Upper lobe of right lung (tissue), 1 donor: ENCODE measurements around the gene PWWP2B. TPM values are rescaled to one million over a fixed set of nuclear protein-coding genes. Genes with fewer than 3 reads are reported as not detected.

Source experiments
- ATAC-seq: fragments of 200-7000 bp; cut with Tn5 transposase; one replicate; pipeline ENCODE4 v1.9.1; 2020; ENCODE audit warnings: mild to moderate bottlenecking, moderate library complexity
- DNase-seq: peaks from one replicate; pipeline ENCODE4 v3.0.0-alpha.2; 2020
- H3K27ac ChIP-seq: fragments of 200-600 bp; one replicate; pipeline ENCODE4 v1.8.0; 2022
- H3K27me3 ChIP-seq: fragments of 200-600 bp; one replicate; pipeline ENCODE4 v1.8.0; 2022; ENCODE audit warnings: mild to moderate bottlenecking
- H3K36me3 ChIP-seq: fragments of 200-600 bp; one replicate; pipeline ENCODE4 v1.8.0; 2022
- H3K4me1 ChIP-seq: fragments of 200-600 bp; one replicate; pipeline ENCODE4 v1.8.0; 2022
- H3K4me3 ChIP-seq: fragments of 200-600 bp; one replicate; pipeline ENCODE4 v1.8.0; 2022; ENCODE audit warnings: mild to moderate bottlenecking
- H3K9me3 ChIP-seq: fragments of 200-600 bp; one replicate; pipeline ENCODE4 v1.8.0; 2022
- intact Hi-C: fragments of 100-400 bp; cut with DNase I; formaldehyde crosslinking; loops from one replicate; pipeline ENCODE4 v1.11.0; 2022
- total RNA-seq: library from RNA; stranded (reverse); fragmentation: NEBNext Ultra II Directional; extraction: Animal tissue kit (Norgen Biotek cat#: 25700); gene quantifications from one replicate; pipeline ENCODE4 v1.2.1, GENCODE V29; 2021
- TF ChIP-seq, protein P1 (sequence below): fragments of 200-600 bp; IDR thresholded peaks from one replicate; pipeline ENCODE4 v1.8.0; 2022; ENCODE audit warnings: antibody characterized with exemption
- donor health status: DM: no; HTN: yes; CAD: no; lungs with severe emphysema.

The PWWP2B gene
- total RNA-seq, 1 donor from 2014 or later, result 26.0 TPM

DNA sequence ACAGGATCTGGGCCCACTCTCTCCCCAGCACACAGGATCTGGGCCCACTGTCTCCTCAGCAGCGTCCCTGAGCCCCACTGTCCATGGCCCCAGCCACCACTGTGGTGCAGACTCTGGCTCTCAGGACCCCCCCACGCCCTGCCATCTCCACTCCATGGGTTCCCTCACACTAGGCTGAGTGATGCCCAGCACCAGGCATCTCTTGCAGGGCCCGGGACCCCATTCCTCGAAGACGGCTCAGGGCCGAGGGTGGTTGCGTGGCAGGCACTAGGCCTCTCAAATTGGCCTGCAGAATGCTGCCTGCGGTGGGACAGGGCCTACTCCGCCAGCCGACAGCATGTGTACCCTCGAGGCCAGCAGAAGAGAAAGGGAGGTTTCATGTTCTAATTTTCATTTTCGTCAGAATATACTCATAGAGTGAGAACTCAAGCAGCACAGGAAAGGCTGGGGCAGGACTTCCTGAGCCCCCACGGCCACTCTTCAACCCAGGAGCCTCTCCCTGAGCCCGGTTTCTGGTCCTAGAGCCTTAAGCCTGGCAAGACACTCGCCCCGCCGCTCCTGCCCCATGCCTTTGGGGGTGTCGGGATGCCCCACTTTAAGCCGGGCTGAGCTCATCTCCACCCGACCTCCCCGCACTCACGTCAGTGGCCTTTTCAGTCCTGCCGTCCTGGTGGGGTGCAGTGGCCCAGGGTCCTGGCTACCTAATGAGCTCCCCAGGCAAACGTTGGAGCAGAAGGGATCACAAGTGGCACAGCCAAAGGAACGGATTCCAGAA, 44.0 kb downstream of the PWWP2B start:
- intact Hi-C loops, result no loop called here
- no peaks in the 10 kb centered on the region for H3K36me3 ChIP-seq
- H3K27me3 ChIP-seq, result no peaks in the 10 kb centered on the region
- no peak overlapping the region for H3K27ac ChIP-seq
- ATAC-seq (no peak), DNase-seq (no peak)
- no peaks in the 10 kb centered on the region for H3K9me3 ChIP-seq
- H3K4me3 ChIP-seq, result no peak overlapping the region
- H3K4me1 ChIP-seq, result peaks cover under 1% of the 10 kb centered on the region
- TF ChIP-seq, protein P1, sequence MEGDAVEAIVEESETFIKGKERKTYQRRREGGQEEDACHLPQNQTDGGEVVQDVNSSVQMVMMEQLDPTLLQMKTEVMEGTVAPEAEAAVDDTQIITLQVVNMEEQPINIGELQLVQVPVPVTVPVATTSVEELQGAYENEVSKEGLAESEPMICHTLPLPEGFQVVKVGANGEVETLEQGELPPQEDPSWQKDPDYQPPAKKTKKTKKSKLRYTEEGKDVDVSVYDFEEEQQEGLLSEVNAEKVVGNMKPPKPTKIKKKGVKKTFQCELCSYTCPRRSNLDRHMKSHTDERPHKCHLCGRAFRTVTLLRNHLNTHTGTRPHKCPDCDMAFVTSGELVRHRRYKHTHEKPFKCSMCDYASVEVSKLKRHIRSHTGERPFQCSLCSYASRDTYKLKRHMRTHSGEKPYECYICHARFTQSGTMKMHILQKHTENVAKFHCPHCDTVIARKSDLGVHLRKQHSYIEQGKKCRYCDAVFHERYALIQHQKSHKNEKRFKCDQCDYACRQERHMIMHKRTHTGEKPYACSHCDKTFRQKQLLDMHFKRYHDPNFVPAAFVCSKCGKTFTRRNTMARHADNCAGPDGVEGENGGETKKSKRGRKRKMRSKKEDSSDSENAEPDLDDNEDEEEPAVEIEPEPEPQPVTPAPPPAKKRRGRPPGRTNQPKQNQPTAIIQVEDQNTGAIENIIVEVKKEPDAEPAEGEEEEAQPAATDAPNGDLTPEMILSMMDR, result no peak

DNA sequence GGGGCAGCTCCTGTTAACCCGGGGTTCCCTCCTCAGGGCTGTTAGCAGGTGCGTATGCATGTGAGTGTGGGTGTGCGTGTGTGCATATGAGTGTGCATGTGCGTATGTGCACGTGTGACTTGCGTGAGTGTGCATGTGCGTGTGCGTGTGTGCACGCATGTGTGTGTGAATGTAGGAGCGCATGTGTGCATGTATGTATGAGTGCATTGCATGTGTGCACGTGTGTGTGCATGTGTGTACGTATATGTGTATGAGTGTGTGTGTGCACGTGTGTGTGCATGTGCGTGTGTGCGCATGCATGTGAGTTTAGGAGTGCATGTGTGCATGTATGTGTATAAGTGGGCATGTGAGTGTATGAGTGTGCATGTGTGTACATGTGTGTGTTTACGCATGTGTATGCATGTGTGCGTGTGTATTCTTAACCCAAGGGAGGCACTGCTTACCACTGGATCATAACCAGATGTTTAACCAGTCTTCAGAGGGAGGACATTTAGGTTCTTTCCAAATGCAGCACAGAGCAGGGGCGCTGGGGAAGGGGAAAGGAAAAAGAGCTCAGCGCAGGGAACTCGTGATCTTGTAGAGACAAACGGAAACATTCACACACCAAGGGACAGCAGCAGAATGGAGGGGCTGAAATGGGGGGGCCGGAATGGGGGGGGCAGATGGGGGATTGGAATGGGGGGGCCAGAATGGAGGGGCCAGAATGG, 45.0 kb downstream of the PWWP2B start:
- no peak overlapping the region for H3K4me3 ChIP-seq
- DNase-seq, result no peak
- H3K27me3 ChIP-seq, result no peaks in the 10 kb centered on the region
- no peaks in the 10 kb centered on the region for H3K9me3 ChIP-seq
- peaks cover 10% of the 10 kb centered on the region for H3K4me1 ChIP-seq
- intact Hi-C loops, result no loop called here
- no peak for ATAC-seq
- no peaks in the 10 kb centered on the region for H3K36me3 ChIP-seq
- TF ChIP-seq, protein P1, result no peak
- H3K27ac ChIP-seq, result no peak overlapping the region

DNA sequence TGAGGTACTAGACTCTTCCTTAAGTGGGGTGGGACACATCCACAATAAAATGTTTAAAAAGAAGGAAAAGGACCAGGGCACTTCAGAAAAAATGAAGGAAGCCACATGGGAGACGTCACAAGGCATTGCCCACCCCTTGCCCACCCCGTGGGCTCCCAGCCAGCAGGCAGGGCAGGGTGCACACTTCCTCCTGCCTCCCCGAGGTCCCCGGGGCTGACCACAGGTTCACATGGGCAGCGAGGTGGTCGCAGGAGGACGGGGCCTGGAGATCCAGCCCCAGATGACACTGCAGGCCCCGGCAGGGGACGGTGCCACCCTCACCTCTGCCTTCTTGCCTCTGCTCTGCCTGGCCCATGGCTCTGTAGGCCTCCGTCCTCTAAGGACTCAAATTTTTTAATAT, 45.6 kb downstream of the PWWP2B start:
- Histone ChIP-seq H3K27ac (no peak overlapping the region), H3K4me3 (no peak overlapping the region), H3K36me3 (no peaks in the 10 kb centered on the region), H3K9me3 (no peaks in the 10 kb centered on the region), H3K4me1 (peaks cover 17% of the 10 kb centered on the region), H3K27me3 (no peaks in the 10 kb centered on the region)
- intact Hi-C loops, result no loop called here
- DNase-seq, result no peak
- ATAC-seq, result no peak
- TF ChIP-seq, protein P1, result no peak

DNA sequence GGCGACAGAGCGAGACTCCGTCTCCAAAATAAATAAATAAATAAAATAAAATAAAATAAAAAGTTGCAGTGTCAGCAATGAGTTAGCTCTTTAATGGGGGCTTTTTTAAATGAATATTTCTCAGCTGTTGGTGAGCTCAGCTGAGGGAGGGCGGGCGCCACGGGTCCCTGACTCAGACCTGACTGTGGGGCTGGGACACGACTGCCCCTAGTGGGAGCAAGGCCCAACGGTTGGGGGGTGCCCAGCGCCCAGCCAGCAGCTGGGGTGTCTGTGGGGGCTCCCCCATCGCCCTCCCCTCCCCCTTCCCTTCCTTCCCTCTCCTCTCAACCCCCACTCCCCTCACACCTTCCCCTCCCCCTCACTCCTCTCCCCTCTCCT, 46.6 kb downstream of the PWWP2B start:
- DNase-seq, result peak; percentile 81
- Histone ChIP-seq H3K27ac (no peak overlapping the region), H3K36me3 (no peaks in the 10 kb centered on the region), H3K27me3 (no peaks in the 10 kb centered on the region), H3K9me3 (no peaks in the 10 kb centered on the region), H3K4me1 (peaks cover 23% of the 10 kb centered on the region), H3K4me3 (no peak overlapping the region)
- peak; percentile 13 for ATAC-seq
- intact Hi-C loops, result no loop called here
- TF ChIP-seq, protein P1, result peak; percentile 58

DNA sequence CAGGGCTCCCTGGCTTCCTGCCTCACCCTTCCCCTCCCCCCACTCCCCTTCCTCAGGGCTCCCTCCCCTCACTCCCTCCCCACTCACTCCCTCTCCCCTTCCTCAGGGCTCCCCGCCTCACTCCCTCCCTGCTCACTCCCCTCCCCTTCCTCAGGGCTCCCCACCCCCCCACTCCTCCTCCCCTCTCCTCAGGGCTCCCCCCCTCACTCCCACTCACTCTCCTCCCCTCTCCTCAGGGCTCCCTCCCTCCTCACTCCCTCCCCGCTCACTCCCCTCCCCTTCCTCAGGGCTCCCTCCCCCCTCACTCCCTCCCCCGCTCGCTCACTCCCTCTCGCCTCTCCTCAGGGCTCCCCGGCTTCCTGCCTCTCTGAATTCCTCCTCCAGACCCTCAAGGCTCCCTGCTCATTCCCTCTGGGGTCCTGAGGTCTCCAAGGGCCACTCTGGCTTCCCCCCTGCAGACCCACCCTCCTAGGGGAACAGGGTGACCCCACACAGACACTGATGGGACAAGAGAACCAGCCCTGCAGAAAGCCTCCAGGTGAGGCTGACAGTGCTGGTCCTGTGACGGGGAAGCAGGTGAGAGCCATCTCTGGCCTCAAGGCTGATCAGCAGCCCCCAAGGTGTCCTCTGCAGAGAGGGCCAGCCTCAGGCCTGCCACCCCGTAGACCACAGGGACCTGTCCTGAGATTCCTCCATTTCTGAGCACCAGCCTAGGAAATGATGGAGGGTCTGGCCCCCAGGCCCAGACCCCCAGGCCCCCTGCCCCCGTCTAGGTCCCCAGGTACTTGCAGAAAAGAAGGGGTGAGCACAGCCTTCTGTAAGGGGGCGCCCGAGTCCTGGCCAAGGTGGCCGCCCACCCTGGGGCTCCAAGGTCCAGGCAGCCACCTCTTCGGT, 47.2 kb downstream of the PWWP2B start:
- ATAC-seq (no peak), DNase-seq (no peak)
- Histone ChIP-seq H3K4me1 (peaks cover 23% of the 10 kb centered on the region), H3K36me3 (no peaks in the 10 kb centered on the region), H3K27ac (no peak overlapping the region), H3K27me3 (no peaks in the 10 kb centered on the region), H3K4me3 (no peak overlapping the region), H3K9me3 (no peaks in the 10 kb centered on the region)
- intact Hi-C loops, result no loop called here
- TF ChIP-seq, protein P1, result no peak
